ENCODE results near the gene PDE4A. TPM values are rescaled to one million over a fixed set of nuclear protein-coding genes. Genes with fewer than 3 reads are reported as not detected.

The PDE4A gene
- total RNA-seq, 1 donor from 2014 or later = 18.8 TPM

GRCh38 chr19:10505583-10506229 is 85.4 kb downstream of the PDE4A start:
- H3K4me1 Mint-ChIP-seq (ENCODE audit: low read depth) = peaks cover 21% of the 10 kb centered on the region
- TF ChIP-seq, protein P1, sequence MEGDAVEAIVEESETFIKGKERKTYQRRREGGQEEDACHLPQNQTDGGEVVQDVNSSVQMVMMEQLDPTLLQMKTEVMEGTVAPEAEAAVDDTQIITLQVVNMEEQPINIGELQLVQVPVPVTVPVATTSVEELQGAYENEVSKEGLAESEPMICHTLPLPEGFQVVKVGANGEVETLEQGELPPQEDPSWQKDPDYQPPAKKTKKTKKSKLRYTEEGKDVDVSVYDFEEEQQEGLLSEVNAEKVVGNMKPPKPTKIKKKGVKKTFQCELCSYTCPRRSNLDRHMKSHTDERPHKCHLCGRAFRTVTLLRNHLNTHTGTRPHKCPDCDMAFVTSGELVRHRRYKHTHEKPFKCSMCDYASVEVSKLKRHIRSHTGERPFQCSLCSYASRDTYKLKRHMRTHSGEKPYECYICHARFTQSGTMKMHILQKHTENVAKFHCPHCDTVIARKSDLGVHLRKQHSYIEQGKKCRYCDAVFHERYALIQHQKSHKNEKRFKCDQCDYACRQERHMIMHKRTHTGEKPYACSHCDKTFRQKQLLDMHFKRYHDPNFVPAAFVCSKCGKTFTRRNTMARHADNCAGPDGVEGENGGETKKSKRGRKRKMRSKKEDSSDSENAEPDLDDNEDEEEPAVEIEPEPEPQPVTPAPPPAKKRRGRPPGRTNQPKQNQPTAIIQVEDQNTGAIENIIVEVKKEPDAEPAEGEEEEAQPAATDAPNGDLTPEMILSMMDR (IDR thresholded peaks at IDR 0.05) = peak; percentile 84
- H3K4me3 Mint-ChIP-seq (ENCODE audit: unreplicated experiment) = no peak overlapping the region
- no peaks in the 10 kb centered on the region for H3K9me3 Mint-ChIP-seq (ENCODE audit: low read depth)
- no peak overlapping the region for H3K27ac Mint-ChIP-seq (ENCODE audit: unreplicated experiment)
- DNase-seq (ENCODE audit: low spot score) = no peak
- H3K36me3 Mint-ChIP-seq (ENCODE audit: low read depth) = no peaks in the 10 kb centered on the region
- no peaks in the 10 kb centered on the region for H3K27me3 Mint-ChIP-seq (ENCODE audit: low read depth)

GRCh38 chr19:10508036-10508435 is 87.7 kb downstream of the PDE4A start:
- no peak for DNase-seq (ENCODE audit: low spot score)
- Mint-ChIP-seq H3K27ac (ENCODE audit: unreplicated experiment) (no peak overlapping the region), H3K4me1 (ENCODE audit: low read depth) (peaks cover 10% of the 10 kb centered on the region)

GRCh38 chr19:10508707-10509106 is 88.4 kb downstream of the PDE4A start:
- Mint-ChIP-seq H3K4me1 (ENCODE audit: low read depth) (peaks cover 7% of the 10 kb centered on the region), H3K4me3 (ENCODE audit: unreplicated experiment) (no peak overlapping the region), H3K9me3 (ENCODE audit: low read depth) (no peaks in the 10 kb centered on the region), H3K27ac (ENCODE audit: unreplicated experiment) (no peak overlapping the region), H3K36me3 (ENCODE audit: low read depth) (no peaks in the 10 kb centered on the region), H3K27me3 (ENCODE audit: low read depth) (no peaks in the 10 kb centered on the region)
- no peak for DNase-seq (ENCODE audit: low spot score)
- TF ChIP-seq, protein P1 (IDR thresholded peaks at IDR 0.05) = no peak

More at GRCh38 chr19:10508036-10508435, 87.7 kb downstream of the PDE4A start:
- no peaks in the 10 kb centered on the region for H3K9me3 Mint-ChIP-seq (ENCODE audit: low read depth)
- no peaks in the 10 kb centered on the region for H3K27me3 Mint-ChIP-seq (ENCODE audit: low read depth)
- TF ChIP-seq, protein P1 (IDR thresholded peaks at IDR 0.05) = no peak
- no peak overlapping the region for H3K4me3 Mint-ChIP-seq (ENCODE audit: unreplicated experiment)
- no peaks in the 10 kb centered on the region for H3K36me3 Mint-ChIP-seq (ENCODE audit: low read depth)

DNA sequence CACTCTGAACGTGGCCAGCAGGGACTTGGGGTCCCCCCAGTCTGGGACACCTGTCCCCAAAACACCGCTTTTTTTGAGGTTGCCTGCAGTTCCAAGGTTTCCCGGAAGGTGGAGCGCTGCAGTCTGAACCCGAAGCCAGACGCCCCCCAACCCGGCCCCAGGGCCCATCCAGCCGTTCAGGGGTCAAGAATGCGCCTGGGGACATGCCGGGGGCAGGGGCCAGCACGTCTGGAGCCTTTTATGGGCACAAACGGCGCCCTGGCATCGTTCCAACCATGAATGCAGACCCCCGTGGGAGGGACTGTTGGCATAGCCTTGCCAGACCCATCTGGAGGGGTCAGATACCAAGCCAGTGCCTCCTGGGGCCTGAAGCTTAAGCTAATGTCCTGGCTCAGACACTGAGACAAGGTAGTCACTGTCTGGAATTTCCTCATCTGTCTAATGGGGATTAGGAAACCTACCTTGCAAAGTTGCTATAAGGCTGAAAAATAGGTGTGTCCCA is 90.0 kb downstream of the PDE4A start:
- Mint-ChIP-seq H3K36me3 (ENCODE audit: low read depth) (no peaks in the 10 kb centered on the region), H3K9me3 (ENCODE audit: low read depth) (no peaks in the 10 kb centered on the region), H3K27ac (ENCODE audit: unreplicated experiment) (no peak overlapping the region), H3K4me3 (ENCODE audit: unreplicated experiment) (no peak overlapping the region), H3K4me1 (ENCODE audit: low read depth) (peaks cover 7% of the 10 kb centered on the region), H3K27me3 (ENCODE audit: low read depth) (no peaks in the 10 kb centered on the region)
- TF ChIP-seq, protein P1 (IDR thresholded peaks at IDR 0.05) = peak; percentile 88
- DNase-seq (ENCODE audit: low spot score) = no peak

DNA sequence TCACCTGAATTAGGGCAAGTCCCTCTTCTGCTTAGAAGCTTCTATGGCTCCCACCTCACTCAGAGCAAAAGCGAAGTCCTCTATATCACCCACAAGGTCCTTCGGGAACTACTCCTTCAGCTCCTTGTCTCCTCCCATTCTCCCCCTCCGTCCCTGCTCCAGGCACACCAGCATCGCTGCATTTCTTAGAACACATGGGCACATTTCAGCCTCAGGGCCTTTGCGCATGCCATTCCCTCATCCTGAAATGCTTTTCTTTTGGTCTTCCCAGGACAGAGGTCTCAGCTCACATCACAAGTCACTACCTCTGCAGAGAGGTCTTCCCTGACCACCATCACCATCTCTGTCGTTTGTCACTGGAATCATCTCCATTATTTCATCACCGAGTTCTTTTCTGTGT is 92.9 kb downstream of the PDE4A start:
- Mint-ChIP-seq H3K36me3 (ENCODE audit: low read depth) (no peaks in the 10 kb centered on the region), H3K4me1 (ENCODE audit: low read depth) (peaks cover 25% of the 10 kb centered on the region), H3K27ac (ENCODE audit: unreplicated experiment) (no peak overlapping the region), H3K4me3 (ENCODE audit: unreplicated experiment) (no peak overlapping the region), H3K9me3 (ENCODE audit: low read depth) (no peaks in the 10 kb centered on the region), H3K27me3 (ENCODE audit: low read depth) (no peaks in the 10 kb centered on the region)
- TF ChIP-seq, protein P1 (IDR thresholded peaks at IDR 0.05) = no peak
- no peak for DNase-seq (ENCODE audit: low spot score)

Measured in chondrocyte (in vitro differentiated cells).